HG02884 (cell line): ENCODE measurements around the gene COPS7A.
"Not testable (repeated sequence)": the region's sequence is repeated elsewhere in the genome, so short reads cannot be mapped to it uniquely, and the experiment has no call there.

Source experiments
- ATAC-seq: cut with Tn5 transposase; IDR thresholded peaks from one replicate; pipeline ENCODE4 v1.9.1; 2021; ENCODE audit warnings: mild to moderate bottlenecking, moderate library complexity; ENCODE audit not compliant: unreplicated experiment

COPS7A gene

DNA sequence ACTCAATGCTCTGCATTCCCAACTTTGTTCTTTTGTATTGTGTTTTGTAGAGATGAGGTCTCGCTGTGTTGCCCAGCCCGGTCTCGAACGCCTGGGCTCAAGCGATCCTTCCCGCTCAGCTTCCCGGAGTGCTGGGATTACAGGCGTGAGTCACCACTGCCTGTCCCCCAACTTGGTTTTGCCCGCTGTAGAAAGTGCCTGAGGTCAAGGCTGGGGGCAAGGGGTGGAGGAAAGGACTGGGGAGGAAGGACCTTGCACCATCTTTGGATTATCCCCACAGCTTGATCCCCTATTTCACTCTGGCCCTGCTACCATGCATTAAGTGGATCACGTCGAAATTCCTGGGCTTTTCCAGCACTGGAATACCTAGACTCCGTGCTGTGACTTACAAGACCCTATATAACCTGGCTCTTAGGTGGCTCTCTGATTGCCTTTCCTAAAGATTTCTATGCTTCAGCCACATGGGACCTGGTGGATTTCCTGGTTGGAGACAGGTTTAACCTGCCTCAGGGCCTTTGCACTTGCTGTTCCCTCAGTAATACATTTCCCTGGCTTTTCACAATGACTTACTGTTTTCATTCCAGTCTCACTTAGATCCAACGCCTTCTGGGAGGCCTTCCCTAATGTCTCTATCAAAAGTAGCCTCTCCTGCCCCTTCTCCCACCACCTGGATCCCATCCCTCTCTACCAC is 22.6 kb upstream of the COPS7A start:
- no peak for ATAC-seq

DNA sequence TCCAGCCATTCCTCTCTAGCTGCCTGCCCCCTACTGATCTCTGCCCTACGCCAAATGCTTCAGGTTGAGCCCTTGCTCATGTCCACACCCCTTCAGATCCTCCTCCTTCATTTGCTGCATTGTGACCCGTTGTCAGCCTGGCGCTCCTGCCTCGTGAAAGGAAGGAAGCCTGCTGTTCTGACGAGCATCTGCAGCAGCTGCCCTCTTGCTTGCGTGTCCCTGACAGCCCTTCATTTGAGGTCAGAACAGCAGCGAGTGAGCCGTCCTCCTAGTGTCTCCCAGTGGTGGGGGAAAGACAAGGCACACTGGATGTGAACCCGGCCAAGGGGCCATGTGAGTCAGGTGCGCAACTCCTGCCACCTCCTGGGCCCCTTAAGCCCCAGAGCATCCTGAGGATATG is 20.2 kb upstream of the COPS7A start:
- ATAC-seq, result no peak

DNA sequence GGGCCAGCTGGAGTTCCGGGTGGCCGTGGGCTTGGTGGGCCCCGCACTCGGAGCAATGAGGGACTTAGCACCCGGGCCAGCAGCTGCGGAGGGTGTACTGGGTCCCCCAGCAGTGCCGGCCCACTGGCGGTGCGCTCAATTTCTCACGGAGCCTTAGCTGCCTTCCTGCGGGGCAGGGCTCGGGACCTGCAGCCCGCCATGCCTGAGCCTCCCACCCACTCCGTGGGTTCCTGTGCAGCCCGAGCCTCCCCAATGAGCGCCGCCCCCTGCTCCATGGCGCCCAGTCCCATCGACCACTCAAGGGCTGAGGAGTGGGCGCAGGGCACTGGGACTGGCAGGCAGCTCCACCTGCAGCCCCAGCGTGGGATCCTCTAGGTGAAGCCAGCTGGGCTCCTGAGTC is 15.5 kb upstream of the COPS7A start:
- ATAC-seq, result not testable (repeated sequence)

DNA sequence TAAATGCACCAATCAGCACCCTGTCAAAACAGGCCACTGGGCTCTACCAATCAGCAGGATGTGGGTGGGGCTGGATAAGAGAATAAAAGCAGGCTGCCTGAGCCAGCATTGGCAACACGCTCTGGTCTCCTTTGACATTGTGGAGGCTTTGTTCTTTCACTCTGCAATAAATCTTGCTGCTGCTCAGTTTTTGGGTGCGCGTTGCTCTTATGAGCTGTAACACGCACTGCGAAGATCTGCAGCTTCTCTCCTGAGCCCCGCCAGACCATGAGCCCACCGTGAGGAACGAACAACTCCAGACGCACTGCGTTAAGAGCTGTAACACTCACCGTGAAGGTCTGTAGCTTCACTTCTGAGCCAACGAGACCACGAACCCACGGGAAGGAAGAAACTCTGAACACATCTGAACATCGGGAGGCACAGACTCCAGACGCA is 14.9 kb upstream of the COPS7A start:
- ATAC-seq, result no peak

DNA sequence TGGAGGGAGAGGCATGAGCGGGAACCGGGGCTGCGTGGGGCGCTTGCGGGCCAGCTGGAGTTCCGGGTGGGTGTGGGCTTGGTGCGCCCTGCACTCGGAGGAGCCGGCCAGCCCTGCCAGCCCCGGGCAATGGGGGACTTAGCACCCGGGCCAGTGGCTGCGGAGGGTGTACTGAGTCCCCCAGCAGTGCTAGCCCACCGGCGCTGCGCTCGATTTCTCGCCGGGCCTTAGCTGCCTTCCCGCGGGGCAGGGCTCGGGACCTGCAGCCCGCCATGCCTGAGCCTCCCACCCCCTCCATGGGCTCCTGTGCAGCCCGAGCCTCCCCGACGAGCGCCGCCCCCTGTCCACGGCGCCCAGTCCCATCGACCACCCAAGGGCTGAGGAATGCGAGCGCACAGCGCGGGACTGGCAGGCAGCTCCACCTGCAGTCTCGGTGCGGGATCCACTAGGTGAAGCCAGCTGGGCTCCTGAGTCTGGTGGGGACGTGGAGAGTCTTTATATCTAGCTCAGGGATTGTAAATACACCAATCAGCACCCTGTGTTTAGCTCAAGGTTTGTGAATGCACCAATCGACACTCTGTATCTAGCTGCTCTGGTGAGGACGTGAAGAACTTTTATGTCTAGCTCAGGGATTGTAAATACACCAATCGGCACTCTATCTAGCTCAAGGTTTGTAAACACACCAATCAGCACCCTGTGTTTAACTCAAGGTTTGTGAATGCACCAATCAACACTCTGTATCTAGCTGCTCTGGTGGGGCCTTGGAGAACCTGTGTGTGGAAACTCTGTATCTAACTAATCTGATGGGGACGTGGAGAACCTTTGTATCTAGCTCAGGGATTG is 7.6 kb upstream of the COPS7A start:
- ATAC-seq, result not testable (repeated sequence)

DNA sequence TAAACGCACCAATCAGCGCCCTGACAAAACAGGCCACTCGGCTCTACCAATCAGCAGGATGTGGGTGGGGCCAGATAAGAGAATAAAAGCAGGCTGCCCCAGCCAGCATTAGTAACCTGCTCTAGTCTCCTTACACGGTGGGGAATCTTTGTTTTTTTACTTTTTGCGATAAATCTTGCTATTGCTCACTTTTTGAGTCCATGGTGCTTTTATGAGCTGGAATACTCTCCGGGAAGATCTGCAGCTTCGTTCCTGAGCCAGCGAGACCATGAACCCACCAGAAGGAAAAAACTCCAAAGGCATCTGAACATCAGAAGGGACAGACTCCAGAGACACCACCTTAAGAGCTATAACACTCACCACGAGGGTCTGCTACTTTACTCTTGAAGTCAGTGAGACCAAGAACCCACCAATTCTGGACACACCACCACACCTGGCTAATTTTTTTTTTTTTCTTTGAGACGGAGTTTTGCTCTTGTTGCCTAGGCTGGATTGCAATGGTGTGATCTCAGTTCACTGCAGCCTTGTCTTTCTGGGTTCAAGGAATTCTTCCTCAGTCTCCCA is 6.9 kb upstream of the COPS7A start:
- no peak for ATAC-seq

DNA sequence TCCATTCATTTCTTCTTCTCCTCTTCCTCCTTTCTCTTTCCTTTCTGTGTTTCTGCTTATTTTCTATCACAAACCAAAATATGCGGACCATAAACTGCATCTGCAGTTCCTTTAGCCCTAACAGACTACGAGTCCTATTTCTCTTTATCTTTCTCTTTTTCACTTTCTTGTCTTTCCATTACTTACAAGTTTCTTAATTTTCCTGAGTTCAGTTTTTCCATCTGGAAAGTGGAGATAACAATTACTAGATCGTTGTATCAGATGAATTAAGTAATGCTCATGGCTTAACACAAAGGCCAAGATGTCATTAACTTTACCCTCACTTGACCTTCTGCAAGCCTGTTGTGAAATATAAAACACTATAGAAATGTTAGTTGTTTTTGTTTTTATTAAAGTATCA is 983 bp upstream of the COPS7A start:
- no peak for ATAC-seq

DNA sequence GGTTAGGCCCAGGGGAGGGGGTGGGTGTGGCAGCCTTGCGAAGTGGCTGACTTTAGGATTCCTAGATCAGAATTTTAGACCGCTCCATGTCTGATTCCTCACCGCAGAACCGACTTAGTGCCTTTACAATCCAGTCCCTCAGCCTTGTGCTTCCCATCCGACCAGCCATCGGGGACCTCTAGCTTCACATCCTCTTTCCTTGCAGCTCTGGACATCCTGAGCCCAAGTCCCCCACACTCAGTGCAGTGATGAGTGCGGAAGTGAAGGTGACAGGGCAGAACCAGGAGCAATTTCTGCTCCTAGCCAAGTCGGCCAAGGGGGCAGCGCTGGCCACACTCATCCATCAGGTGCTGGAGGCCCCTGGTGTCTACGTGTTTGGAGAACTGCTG is 557 bp downstream of the COPS7A start:
- no peak for ATAC-seq

DNA sequence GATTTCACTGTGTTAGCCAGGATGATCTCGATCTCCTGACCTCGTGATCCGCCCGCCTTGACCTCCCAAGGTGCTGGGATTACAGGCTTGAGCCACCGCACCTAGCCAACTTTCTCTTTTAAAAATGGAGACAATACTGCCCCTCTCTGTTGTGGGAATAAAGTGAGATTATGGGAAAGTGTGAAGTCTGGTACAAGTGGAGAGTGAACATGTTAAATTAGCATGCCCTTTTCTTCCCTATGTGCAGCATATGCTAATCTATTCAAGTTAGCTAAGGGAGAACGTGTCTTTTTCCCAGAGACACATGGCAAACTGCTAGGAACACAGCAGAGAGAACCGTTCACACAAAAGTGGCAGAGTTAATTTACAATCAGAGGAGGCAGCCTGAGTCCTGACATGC is 1.5 kb downstream of the COPS7A start:
- no peak for ATAC-seq

DNA sequence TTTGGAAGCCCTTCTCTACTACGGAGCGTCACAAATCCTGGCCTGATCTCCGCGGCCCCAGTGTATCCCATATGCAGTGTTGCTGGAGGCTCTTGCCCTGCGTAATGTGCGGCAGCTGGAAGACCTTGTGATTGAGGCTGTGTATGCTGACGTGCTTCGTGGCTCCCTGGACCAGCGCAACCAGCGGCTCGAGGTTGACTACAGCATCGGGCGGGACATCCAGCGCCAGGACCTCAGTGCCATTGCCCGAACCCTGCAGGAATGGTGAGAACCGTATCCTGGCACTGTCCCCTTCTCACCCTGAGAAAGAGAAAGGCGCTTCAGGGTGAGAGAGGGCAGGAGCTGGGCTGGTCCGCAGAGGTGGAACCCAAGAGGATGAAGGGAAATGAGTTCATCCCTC is 5.3 kb downstream of the COPS7A start:
- ATAC-seq, result no peak

DNA sequence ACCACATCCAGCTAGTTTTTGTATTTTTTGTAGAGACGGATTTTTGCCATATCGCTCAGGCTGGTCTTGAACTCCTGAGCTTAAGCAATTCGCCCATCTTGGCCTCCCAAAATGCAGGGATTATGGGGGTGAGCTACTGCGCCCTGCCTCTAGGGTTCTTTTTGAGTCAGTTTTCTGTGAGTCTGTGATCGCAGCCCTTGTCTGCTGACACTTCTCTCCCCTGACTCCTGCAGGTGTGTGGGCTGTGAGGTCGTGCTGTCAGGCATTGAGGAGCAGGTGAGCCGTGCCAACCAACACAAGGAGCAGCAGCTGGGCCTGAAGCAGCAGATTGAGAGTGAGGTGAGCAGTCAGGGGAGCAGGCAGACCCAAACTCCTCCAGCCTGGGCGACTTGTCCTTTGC is 6.3 kb downstream of the COPS7A start:
- no peak for ATAC-seq

DNA sequence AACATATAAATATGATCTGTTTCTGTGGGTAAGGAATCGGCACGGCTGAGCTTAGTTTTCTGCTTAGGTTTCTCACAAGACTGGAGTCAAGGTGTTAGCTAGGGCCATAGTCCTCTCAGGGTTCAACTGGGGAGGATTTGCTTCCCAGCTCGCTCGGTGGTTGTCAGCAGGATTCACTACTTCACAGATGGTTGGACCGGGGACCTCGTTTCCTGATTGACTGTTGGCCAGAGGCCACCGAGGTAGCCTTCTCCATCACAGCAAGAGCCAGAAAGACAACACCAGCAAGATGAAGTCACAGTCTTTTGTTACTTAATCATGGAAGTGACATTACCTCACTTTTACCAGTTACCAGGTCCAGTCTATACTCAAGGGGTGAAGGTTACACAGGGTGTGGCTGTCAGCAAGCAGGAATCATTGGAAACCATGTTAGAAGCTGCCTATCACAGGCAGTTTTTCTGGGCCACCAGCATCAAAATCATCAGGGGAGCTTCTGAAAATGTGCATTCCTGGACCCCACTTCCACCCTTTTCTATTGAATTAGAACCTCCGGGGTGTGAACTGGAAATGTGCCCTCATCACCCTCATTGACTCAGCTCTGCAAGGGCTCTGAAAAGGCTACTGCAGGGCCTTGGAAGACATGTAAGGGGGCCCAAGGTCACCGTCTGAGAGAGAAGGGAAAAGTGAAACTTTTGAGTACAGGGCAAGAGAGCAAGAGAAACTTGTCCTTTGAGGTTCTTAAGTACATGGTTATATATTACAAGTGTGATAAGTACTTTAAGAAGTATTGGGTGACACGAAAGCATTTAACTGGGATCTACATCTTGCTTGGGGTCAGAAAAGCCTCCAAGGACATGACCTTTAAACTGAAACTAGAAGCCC is 10.9 kb downstream of the COPS7A start:
- ATAC-seq, result no peak

DNA sequence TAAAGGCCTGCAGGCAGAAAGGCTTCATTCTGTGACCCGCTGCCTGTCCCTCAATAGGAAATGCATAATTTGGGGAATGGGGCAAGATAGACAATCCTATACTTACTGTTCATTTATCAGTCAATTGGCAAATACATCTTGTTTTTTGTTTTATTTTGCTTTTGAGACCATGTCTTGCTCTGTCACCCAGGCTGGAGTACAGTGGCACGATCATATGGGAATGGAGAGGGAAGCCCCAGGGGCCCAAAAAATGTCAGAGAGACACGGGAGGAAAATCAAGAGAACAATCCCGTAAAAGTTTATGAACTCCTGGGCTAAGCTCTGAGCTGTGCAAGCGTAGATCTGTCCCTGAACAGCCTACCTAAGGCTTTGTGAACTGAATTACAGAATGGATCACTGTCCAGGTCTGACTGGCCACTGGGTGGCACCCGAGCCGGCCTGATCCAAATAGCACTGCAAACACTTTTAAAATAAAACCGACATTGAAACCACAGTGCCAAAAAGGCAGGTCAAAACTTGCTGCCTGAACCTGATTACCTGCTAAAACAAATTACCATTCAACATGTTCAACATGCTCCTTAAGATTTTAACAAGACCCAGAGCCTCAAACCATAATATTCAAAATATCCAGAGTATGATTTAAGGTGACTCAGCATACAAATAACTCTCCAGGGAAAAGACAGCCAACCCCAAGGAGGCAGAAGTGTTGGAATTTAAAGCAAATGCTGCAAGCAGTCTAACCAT is 11.8 kb downstream of the COPS7A start:
- ATAC-seq, result no peak

DNA sequence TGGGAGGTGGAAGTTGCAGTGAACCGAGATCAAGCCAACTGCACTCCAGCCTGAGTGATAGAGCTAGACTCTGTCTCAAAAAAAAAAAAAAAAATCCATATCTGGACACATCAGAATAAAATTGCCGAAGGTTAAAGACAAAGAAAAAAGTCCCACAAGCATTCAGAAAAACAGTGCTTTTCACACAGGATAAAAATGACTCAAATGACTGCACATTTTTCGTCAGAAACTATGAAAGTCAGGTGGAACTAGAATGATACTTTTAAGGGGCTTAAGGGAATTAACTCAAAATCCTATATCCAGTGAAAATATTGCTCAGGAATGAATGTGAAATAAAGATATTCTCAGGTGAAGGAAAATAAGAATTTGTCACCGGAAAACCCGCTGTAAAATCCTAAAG is 12.9 kb downstream of the COPS7A start:
- ATAC-seq, result no peak

DNA sequence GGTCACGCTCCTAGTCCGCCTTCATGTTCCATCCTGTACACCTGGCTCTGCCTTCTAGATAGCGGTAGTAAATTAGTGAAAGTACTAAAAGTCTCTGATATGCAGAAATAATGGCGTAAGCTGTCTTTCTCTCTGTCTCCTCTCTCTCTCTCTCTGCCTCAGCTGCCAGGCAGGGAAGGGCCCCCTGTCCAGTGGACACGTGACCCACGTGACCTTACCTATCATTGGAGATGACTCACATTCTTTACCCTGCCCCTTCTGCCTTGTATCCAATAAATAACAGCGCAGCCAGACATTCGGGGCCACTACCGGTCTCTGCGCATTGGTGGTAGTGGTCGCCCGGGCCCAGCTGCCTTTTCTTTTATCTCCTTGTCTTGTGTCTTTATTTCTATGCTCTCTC is 18.2 kb downstream of the COPS7A start:
- not testable (repeated sequence) for ATAC-seq

DNA sequence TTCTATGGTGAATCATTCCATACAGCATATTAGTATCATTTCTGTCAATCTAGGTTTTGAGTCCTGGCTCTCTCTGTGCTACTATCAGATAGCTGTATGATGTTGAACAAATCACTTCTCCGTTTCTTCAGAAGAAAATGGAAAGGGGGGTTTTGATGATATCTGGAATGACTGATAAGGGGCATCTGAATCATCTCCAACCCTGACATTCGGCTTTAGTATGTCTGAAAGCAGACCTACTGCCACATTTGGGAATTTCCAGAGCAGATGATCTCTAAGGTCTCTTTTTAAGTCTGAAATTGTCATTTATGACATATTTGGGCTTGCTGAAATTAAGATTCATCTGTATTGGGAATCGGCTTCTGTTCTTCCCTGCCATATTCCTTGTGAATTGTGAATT is 19.0 kb downstream of the COPS7A start:
- no peak for ATAC-seq

DNA sequence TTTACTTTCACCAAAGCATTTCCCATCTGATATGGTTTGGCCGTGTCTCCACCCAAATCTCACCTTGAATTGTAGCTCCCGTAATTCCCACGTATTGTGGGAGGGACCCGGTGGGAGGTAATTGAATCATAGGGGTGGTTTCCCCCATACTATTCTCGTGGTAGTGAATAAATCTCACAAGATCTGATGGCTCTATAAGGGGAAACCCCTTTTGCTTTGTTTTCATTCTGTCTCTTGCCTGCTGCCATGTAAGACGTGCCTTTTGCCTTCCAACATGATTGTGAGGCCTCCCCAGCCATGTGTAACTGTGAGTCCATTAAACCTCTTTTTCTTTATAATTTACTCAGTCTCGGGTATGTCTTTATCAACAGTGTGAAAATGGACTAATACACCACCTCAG is 19.5 kb downstream of the COPS7A start:
- ATAC-seq, result not testable (repeated sequence)

DNA sequence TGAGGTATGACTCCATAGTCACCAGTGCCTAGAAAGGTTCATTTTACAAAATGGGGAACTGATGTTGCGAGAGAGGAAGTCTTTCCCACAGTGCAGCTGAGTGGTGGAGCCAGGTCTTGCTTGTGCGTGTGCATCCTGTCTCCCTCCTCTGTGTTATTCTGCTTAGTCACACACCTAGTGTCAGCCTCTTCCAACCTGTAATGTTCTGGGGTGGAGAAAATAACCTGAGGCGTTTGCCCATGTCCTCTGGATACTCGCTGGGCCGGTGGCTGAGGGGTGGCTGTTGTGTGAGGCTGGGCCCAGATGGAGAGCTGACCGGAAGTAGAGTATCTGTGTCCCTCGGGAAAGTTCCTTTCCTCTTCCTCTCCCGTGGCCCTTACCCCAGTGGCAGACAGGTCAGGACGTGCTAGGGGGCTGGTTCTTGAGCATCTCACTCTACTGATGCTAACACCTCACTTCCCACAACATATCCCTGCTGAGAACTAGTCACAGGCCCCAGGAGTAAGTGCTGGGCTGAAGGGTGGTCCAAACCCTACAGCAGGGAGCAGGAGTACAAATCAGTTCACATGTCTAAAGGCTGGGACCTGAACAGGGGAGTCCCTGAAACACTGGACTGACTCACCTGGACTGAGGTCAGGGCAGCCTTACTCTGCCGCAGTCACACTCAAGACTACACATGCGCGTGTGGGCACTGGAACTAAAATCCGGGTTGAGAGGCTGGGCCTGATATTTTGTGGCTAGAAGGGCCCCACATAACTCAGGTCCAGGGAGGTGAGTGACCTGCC is 22.1 kb downstream of the COPS7A start:
- ATAC-seq, result no peak

DNA sequence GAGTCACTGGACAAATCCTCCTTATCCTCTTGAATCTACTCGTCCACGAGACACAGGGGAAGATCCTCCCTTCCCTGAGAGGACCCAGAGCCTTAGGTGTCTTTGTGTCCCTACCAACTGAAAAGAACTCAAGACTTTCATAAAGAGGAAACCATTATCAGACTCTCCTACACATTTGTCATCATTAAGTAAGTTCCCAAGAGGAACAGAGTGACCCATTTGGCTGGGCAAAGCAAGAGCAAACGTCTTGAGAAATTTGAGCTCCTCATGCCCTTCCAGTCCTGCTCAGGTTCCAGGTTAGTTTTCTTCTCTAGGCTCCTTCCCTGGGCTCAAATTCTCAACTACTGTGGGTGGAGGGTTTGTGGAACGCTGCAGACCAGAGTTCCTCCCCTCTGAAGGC is 23.4 kb downstream of the COPS7A start:
- ATAC-seq, result no peak

DNA sequence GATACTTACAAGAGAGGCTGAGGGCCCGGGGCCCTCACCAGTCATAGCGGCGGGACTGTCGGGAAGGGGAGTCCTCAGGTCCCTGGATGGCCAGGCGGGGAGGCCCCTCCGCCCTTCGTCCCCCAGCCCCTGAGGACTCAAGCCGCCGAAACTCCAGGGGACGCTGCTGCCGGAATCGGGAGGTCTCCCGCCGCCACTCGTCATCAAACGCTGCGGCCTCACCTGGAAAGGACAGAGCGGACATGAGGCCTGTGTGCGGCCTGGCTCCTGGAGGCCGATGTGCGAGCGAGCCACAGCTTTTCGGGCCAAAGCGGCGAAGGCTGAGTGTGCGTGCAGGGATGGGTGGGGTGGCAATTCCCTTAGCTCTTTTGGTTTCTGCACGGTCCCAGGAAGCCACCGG is 24.9 kb downstream of the COPS7A start:
- no peak for ATAC-seq
